Activated CD8-positive, alpha-beta T cell treated with anti-CD3 and anti-CD28 coated beads, Interleukin-2, amount 10 ng/mL, durations not matched to agents 7 days and 5 days (primary cell): Measurements from ENCODE around the gene CADM1. TPM values are rescaled to one million over a fixed set of nuclear protein-coding genes. Genes with fewer than 3 reads are reported as not detected.

ENCODE experiments used
- ATAC-seq: fragments of 150-1000 bp; cut with Tn5 transposase; one replicate; pipeline ENCODE4 v1.10.0; 2021; ENCODE audit warnings: moderate library complexity
- CTCF ChIA-PET: fragments of 350-600 bp; sonication (Branson Sonifier 250); formaldehyde crosslinking; loops from one replicate; lab custom pipeline; 2021; ENCODE audit warnings: antibody characterized with exemption; lab: Charles Lee
- POLR2A ChIA-PET: fragments of 350-600 bp; sonication (Branson Sonifier 250); formaldehyde crosslinking; loops from one replicate; lab custom pipeline; 2021; ENCODE audit warnings: antibody characterized with exemption; lab: Charles Lee
- DNase-seq: peaks from one replicate; pipeline ENCODE4 v3.0.0-alpha.2; 2020
- H3K27ac Mint-ChIP-seq: one replicate; pipeline ENCODE4 v1.8.0; 2021; ENCODE audit warnings: mild to moderate bottlenecking, mixed read lengths
- H3K27me3 Mint-ChIP-seq: one replicate; pipeline ENCODE4 v1.8.0; 2021; ENCODE audit warnings: low read depth, mixed read lengths
- H3K36me3 Mint-ChIP-seq: one replicate; pipeline ENCODE4 v1.8.0; 2021; ENCODE audit warnings: low read depth, mixed read lengths
- H3K4me1 Mint-ChIP-seq: one replicate; pipeline ENCODE4 v1.8.0; 2021; ENCODE audit warnings: low read depth, mixed read lengths
- H3K4me3 Mint-ChIP-seq: one replicate; pipeline ENCODE4 v1.8.0; 2021; ENCODE audit warnings: mild to moderate bottlenecking, mixed read lengths
- H3K9me3 Mint-ChIP-seq: one replicate; pipeline ENCODE4 v1.8.0; 2022; ENCODE audit warnings: mixed read lengths; ENCODE audit not compliant: insufficient read depth
- total RNA-seq, 2 experiments: library from RNA; stranded (reverse); gene quantifications; one replicate each; pipeline ENCODE4 v1.2.3, GENCODE V29; 2021

The CADM1 gene
- total RNA-seq, 2 experiments from 2014 or later, result 0.31 to 0.74 TPM

- POLR2A ChIA-PET, result interaction anchor here (0.7 kb wide), 1 partner anchor 312 kb away, joined by 3 read pairs; no protein-coding TSS in a partner anchor
- Mint-ChIP-seq H3K4me3 (no peak overlapping the region), H3K36me3 (no peaks in the 10 kb centered on the region), H3K27ac (no peak overlapping the region), H3K9me3 (peaks cover 3% of the 10 kb centered on the region), H3K27me3 (no peaks in the 10 kb centered on the region), H3K4me1 (no peaks in the 10 kb centered on the region)
- ATAC-seq (no peak), DNase-seq (no peak)
- CTCF ChIA-PET, result no interaction called here
These were observed 50.3 kb downstream of the CADM1 start for GRCh38 chr11:115453693-115454490.

GRCh38 chr11:115452241-115452640 is 52.0 kb downstream of the CADM1 start:
- H3K4me1 Mint-ChIP-seq, result no peaks in the 10 kb centered on the region
- CTCF ChIA-PET, result no interaction called here
- no peak overlapping the region for H3K27ac Mint-ChIP-seq
- H3K4me3 Mint-ChIP-seq, result no peak overlapping the region
- H3K27me3 Mint-ChIP-seq, result no peaks in the 10 kb centered on the region
- POLR2A ChIA-PET, result interaction anchor here (0.7 kb wide), 1 partner anchor 1762 kb away, joined by 3 read pairs; no protein-coding TSS in a partner anchor
- H3K9me3 Mint-ChIP-seq, result peaks cover 8% of the 10 kb centered on the region
- no peaks in the 10 kb centered on the region for H3K36me3 Mint-ChIP-seq
- ATAC-seq (no peak), DNase-seq (no peak)

- no peak for DNase-seq
- no peak overlapping the region for H3K27ac Mint-ChIP-seq
- H3K4me3 Mint-ChIP-seq, result no peak overlapping the region
- H3K27me3 Mint-ChIP-seq, result no peaks in the 10 kb centered on the region
- H3K9me3 Mint-ChIP-seq, result peaks cover 12% of the 10 kb centered on the region
- H3K4me1 Mint-ChIP-seq, result no peaks in the 10 kb centered on the region
- no peak for ATAC-seq
- H3K36me3 Mint-ChIP-seq, result no peaks in the 10 kb centered on the region
- POLR2A ChIA-PET, result no interaction called here
- CTCF ChIA-PET, result no interaction called here
These were observed 53.7 kb downstream of the CADM1 start for GRCh38 chr11:115450519-115450918.

GRCh38 chr11:115447273-115447864 is 56.8 kb downstream of the CADM1 start:
- Mint-ChIP-seq H3K36me3 (no peaks in the 10 kb centered on the region), H3K4me3 (no peak overlapping the region), H3K9me3 (peaks cover 12% of the 10 kb centered on the region), H3K4me1 (no peaks in the 10 kb centered on the region), H3K27ac (no peak overlapping the region), H3K27me3 (no peaks in the 10 kb centered on the region)
- DNase-seq, result no peak
- POLR2A ChIA-PET, result no interaction called here
- CTCF ChIA-PET, result no interaction called here
- ATAC-seq, result no peak

- ChIA-PET CTCF (no interaction called here), POLR2A (no interaction called here)
- H3K4me1 Mint-ChIP-seq, result no peaks in the 10 kb centered on the region
- no peak overlapping the region for H3K27ac Mint-ChIP-seq
- no peak for DNase-seq
- H3K9me3 Mint-ChIP-seq, result peaks cover 12% of the 10 kb centered on the region
- H3K27me3 Mint-ChIP-seq, result no peaks in the 10 kb centered on the region
- no peak overlapping the region for H3K4me3 Mint-ChIP-seq
- ATAC-seq, result no peak
- H3K36me3 Mint-ChIP-seq, result no peaks in the 10 kb centered on the region
These were observed 58.0 kb downstream of the CADM1 start for GRCh38 chr11:115446214-115446613.

GRCh38 chr11:115444542-115444941 is 59.7 kb downstream of the CADM1 start:
- no peaks in the 10 kb centered on the region for H3K36me3 Mint-ChIP-seq
- H3K9me3 Mint-ChIP-seq, result peaks cover 12% of the 10 kb centered on the region
- H3K27me3 Mint-ChIP-seq, result no peaks in the 10 kb centered on the region
- H3K4me1 Mint-ChIP-seq, result no peaks in the 10 kb centered on the region
- H3K27ac Mint-ChIP-seq, result no peak overlapping the region
- no peak for ATAC-seq
- no peak for DNase-seq
- H3K4me3 Mint-ChIP-seq, result no peak overlapping the region
- ChIA-PET CTCF (no interaction called here), POLR2A (no interaction called here)

GRCh38 chr11:115439969-115440540 is 64.2 kb downstream of the CADM1 start:
- ChIA-PET POLR2A (no interaction called here), CTCF (no interaction called here)
- ATAC-seq (no peak), DNase-seq (no peak)
- Mint-ChIP-seq H3K27me3 (no peaks in the 10 kb centered on the region), H3K4me1 (no peaks in the 10 kb centered on the region), H3K4me3 (no peak overlapping the region), H3K27ac (no peak overlapping the region), H3K9me3 (no peaks in the 10 kb centered on the region), H3K36me3 (no peaks in the 10 kb centered on the region)

- CTCF ChIA-PET, result no interaction called here
- ATAC-seq, result no peak
- no peak overlapping the region for H3K27ac Mint-ChIP-seq
- H3K4me3 Mint-ChIP-seq, result no peak overlapping the region
- POLR2A ChIA-PET, result no interaction called here
- H3K9me3 Mint-ChIP-seq, result no peaks in the 10 kb centered on the region
- no peak for DNase-seq
- no peaks in the 10 kb centered on the region for H3K36me3 Mint-ChIP-seq
- no peaks in the 10 kb centered on the region for H3K27me3 Mint-ChIP-seq
- H3K4me1 Mint-ChIP-seq, result no peaks in the 10 kb centered on the region
These were observed 64.8 kb downstream of the CADM1 start for GRCh38 chr11:115439385-115439784.

GRCh38 chr11:115437902-115438575 is 66.2 kb downstream of the CADM1 start:
- Mint-ChIP-seq H3K4me3 (no peak overlapping the region), H3K36me3 (no peaks in the 10 kb centered on the region), H3K4me1 (no peaks in the 10 kb centered on the region), H3K27me3 (no peaks in the 10 kb centered on the region), H3K9me3 (no peaks in the 10 kb centered on the region), H3K27ac (no peak overlapping the region)
- ChIA-PET POLR2A (no interaction called here), CTCF (no interaction called here)
- ATAC-seq (no peak), DNase-seq (no peak)

GRCh38 chr11:115430345-115430744 is 73.9 kb downstream of the CADM1 start:
- Mint-ChIP-seq H3K4me1 (no peaks in the 10 kb centered on the region), H3K27me3 (no peaks in the 10 kb centered on the region), H3K36me3 (no peaks in the 10 kb centered on the region), H3K4me3 (no peak overlapping the region), H3K27ac (no peak overlapping the region), H3K9me3 (no peaks in the 10 kb centered on the region)
- ChIA-PET POLR2A (no interaction called here), CTCF (no interaction called here)
- DNase-seq, result no peak
- no peak for ATAC-seq

- ATAC-seq (no peak), DNase-seq (no peak)
- Mint-ChIP-seq H3K27ac (no peak overlapping the region), H3K4me1 (no peaks in the 10 kb centered on the region), H3K4me3 (no peak overlapping the region), H3K9me3 (no peaks in the 10 kb centered on the region), H3K27me3 (no peaks in the 10 kb centered on the region), H3K36me3 (no peaks in the 10 kb centered on the region)
- ChIA-PET POLR2A (no interaction called here), CTCF (no interaction called here)
These were observed 75.9 kb downstream of the CADM1 start for GRCh38 chr11:115428306-115428705.

- DNase-seq (no peak), ATAC-seq (no peak)
- H3K27ac Mint-ChIP-seq, result no peak overlapping the region
- H3K4me3 Mint-ChIP-seq, result no peak overlapping the region
- POLR2A ChIA-PET, result no interaction called here
- H3K4me1 Mint-ChIP-seq, result no peaks in the 10 kb centered on the region
- H3K36me3 Mint-ChIP-seq, result no peaks in the 10 kb centered on the region
- CTCF ChIA-PET, result no interaction called here
- no peaks in the 10 kb centered on the region for H3K9me3 Mint-ChIP-seq
- no peaks in the 10 kb centered on the region for H3K27me3 Mint-ChIP-seq
These were observed 78.4 kb downstream of the CADM1 start for GRCh38 chr11:115425816-115426215.
